ENCODE data around the gene RCBTB2.

DNA sequence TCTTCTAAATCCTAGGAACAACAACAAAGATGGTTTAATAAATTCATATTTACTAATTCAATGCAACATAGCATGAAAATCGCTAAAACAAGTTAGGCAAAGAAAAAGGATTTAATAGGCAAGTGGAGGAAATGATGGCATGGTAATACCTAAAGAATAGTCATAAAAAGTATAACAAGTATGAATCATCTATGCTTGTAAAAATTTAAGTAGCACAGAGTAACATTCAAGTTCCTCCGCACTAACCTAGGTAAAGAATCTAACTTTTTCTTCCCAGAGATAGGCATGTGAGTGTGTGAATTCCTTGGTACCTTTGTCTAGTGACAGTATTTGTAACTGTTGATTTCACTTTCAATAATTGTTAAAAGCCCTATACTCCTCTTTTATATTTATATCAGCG lies 42.6 kb downstream of the RCBTB2 start:
- TF ChIP-seq POLR2A (IDR thresholded peaks at IDR 0.05; ENCODE audit: low read depth, low read length) (no peak), POLR2AphosphoS5 (IDR thresholded peaks at IDR 0.05; ENCODE audit: low read depth, low read length) (no peak), TAF1 (IDR thresholded peaks at IDR 0.05; ENCODE audit: borderline replicate concordance, low read depth, low read length) (no peak)

Data from GM12892 (cell line).